Measurements from ENCODE around the gene COG5. TPM values are rescaled to one million over a fixed set of nuclear protein-coding genes. Genes with fewer than 3 reads are reported as not detected.
A peak's percentile ranks its signal among the peaks of the same experiment; 100 is the strongest.

The COG5 gene
- total and polyA plus RNA-seq, 9 of the 15 experiments (the other 6 are each of a cell fraction or from before 2014, with no cell fraction given), result 15.3 to 75.1 (median 56.4) TPM

DNA sequence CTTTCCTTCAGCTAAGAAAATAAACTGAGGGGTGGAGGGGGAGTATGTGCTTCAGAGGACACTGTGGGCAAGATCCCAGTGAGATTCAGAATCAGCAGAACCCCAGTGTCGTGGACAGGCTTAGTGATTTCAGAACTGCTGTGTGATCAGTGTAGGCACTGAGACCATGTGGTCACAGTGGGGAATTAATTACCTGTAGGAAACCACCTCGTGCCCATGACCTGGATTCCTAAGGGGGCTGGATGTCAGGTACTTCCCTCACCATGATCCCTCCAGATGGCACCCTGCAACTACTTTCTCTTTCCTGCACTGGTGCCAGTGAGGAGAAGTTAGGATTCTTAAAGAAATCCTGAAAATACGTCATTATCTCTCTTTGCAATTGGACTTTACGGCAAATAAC, 330.5 kb downstream of the COG5 start:
- H3K4me2 ChIP-seq (ENCODE audit: insufficient read depth, low read length), result no peak overlapping the region
- BruUV-seq (replicated peaks), result no TSS peak
- H3K9me3 ChIP-seq (replicated peaks; ENCODE audit: control insufficient read depth, insufficient read depth, low read depth, low read length), result no peaks in the 10 kb centered on the region
- no peak for FAIRE-seq
- 79% methylated on average over 4 of the region's 4 CpGs for WGBS (ENCODE audit: insufficient coverage, low coverage, missing lambda C conversion rate)
- H3K27ac ChIP-seq (ENCODE audit: extremely low read depth, low read depth, low read length), result no peak overlapping the region
- no peak overlapping the region for H3K4me3 ChIP-seq
- H3K36me3 ChIP-seq (ENCODE audit: control insufficient read depth, insufficient read depth, low read length), result peaks cover 9% of the 10 kb centered on the region; the same call in 1 of the 3 replicates
- TF ChIP-seq NCOA4 (IDR thresholded peaks at IDR 0.05; ENCODE audit: partially characterized antibody) (no peak), RAD21 (CRISPR knock-in tag; conservative IDR thresholded peaks at IDR 0.05 in 1 of 2, IDR thresholded peaks at IDR 0.05 in 1 of 2) (peak in 1 of 2 experiments; percentile 29; a peak in 2 of 4 replicates)
- H3K9me1 ChIP-seq (ENCODE audit: control insufficient read depth, insufficient read depth, low read length), result no peaks in the 10 kb centered on the region
- H3K4me1 ChIP-seq (replicated peaks in 1 of 2; ENCODE audit: control insufficient read depth in 2 of 2, insufficient read depth in 2 of 2, low read length in 2 of 2), result no peaks in the 10 kb centered on the region; a peak in 2 of 5 replicates
- H3K9ac ChIP-seq (ENCODE audit: insufficient read depth in 1 of 2, low read depth in 2 of 2, low read length in 2 of 2), result peak overlapping the region in 1 of 2 experiments; percentile 33; a peak in 1 of 4 replicates
- intact Hi-C loops (cut with micrococcal nuclease), result no loop called here
- ChIA-PET POLR2A (no interaction called here), CTCF (ENCODE audit: low intra/inter-chr PET ratio) (interaction anchor here (0.6 kb wide), 1 partner anchor 492 kb away, joined by 3 read pairs; no protein-coding TSS in a partner anchor)
- no peak; the same call in 1 of the 3 replicates for ATAC-seq
- H3K79me2 ChIP-seq (ENCODE audit: control insufficient read depth, insufficient read depth, low read length), result no peaks in the 10 kb centered on the region
- DNase-seq (ENCODE audit: extremely low read depth in 1 of 4, low spot score in 3 of 4), result no peak
- no peaks in the 10 kb centered on the region for H4K20me1 ChIP-seq (replicated peaks; ENCODE audit: control insufficient read depth, insufficient read depth, low read length)
- in situ Hi-C loops (cut with MboI), result no loop called here
- no peaks in the 10 kb centered on the region for H3K27me3 ChIP-seq (ENCODE audit: control insufficient read depth in 2 of 2, insufficient read depth in 2 of 2, low read length in 2 of 2)
- no peak overlapping the region for H2AFZ ChIP-seq (ENCODE audit: low read depth, low read length)

DNA sequence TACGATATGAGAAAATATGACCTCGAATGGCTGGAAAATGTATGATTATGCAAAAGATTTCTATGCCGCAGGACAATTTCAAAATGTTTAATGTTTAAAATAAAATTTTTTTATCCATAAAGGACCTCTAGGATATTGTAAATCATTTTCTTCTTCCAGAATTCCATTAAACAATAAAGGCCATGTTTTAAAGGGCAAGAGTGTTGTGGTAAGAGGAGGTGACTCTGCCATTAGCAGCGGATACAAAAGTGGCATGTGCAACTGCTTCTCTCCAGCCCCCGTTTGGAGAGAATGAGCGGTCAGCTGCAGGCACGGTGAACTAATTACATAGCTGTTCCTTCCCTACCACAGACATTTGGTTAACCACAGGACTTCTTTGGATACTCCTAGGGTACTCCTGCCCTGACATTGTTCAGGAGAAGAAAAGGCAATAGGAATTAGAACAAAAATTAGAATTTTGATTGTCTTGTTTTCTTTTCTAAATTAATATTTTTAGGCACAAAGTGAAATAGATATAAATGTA, 331.1 kb downstream of the COG5 start:
- no peak overlapping the region for H3K4me2 ChIP-seq (ENCODE audit: insufficient read depth, low read length)
- H3K4me3 ChIP-seq, result no peak overlapping the region
- in situ Hi-C loops (cut with MboI) (no loop called here), intact Hi-C loops (cut with micrococcal nuclease) (no loop called here)
- H3K36me3 ChIP-seq (ENCODE audit: control insufficient read depth, insufficient read depth, low read length), result peaks cover 9% of the 10 kb centered on the region; the same call in 1 of the 3 replicates
- ATAC-seq (no peak), FAIRE-seq (no peak), DNase-seq (ENCODE audit: extremely low read depth in 1 of 4, low spot score in 3 of 4) (no peak)
- WGBS (ENCODE audit: insufficient coverage, low coverage, missing lambda C conversion rate), result 84% methylated on average over 7 of the region's 7 CpGs
- H3K9ac ChIP-seq (ENCODE audit: insufficient read depth in 1 of 2, low read depth in 2 of 2, low read length in 2 of 2), result no peak overlapping the region
- no peaks in the 10 kb centered on the region for H3K9me3 ChIP-seq (replicated peaks; ENCODE audit: control insufficient read depth, insufficient read depth, low read depth, low read length)
- no peaks in the 10 kb centered on the region; a peak in 2 of 5 replicates for H3K4me1 ChIP-seq (replicated peaks in 1 of 2; ENCODE audit: control insufficient read depth in 2 of 2, insufficient read depth in 2 of 2, low read length in 2 of 2)
- no peak overlapping the region for H2AFZ ChIP-seq (ENCODE audit: low read depth, low read length)
- POLR2A ChIA-PET, result no interaction called here
- no peaks in the 10 kb centered on the region for H3K27me3 ChIP-seq (ENCODE audit: control insufficient read depth in 2 of 2, insufficient read depth in 2 of 2, low read length in 2 of 2)
- CTCF ChIA-PET (ENCODE audit: low intra/inter-chr PET ratio), result no interaction called here
- TF ChIP-seq KDM1A (IDR thresholded peaks at IDR 0.05), result no peak
- no peak for TF ChIP-seq TEAD2 (tag; IDR thresholded peaks at IDR 0.05)
- no peak overlapping the region for H3K27ac ChIP-seq (ENCODE audit: extremely low read depth, low read depth, low read length)
- H4K20me1 ChIP-seq (replicated peaks; ENCODE audit: control insufficient read depth, insufficient read depth, low read length), result no peaks in the 10 kb centered on the region
- BruUV-seq (replicated peaks), result no TSS peak
- H3K9me1 ChIP-seq (ENCODE audit: control insufficient read depth, insufficient read depth, low read length), result no peaks in the 10 kb centered on the region
- H3K79me2 ChIP-seq (ENCODE audit: control insufficient read depth, insufficient read depth, low read length), result no peaks in the 10 kb centered on the region
